ENCODE measurements around the gene ABLIM2. TPM values are rescaled to one million over a fixed set of nuclear protein-coding genes. Genes with fewer than 3 reads are reported as not detected.

The ABLIM2 gene
- total RNA-seq, 1 experiment from 2014 or later, result 1.0 TPM

GRCh38 chr4:7956934-7957656 lies 201.5 kb downstream of the ABLIM2 start:
- H3K79me2 ChIP-seq (ENCODE audit: insufficient read depth, low read length), result no peaks in the 10 kb centered on the region
- H2AFZ ChIP-seq (ENCODE audit: low read length), result no peak overlapping the region
- no peak overlapping the region for H2AK5ac ChIP-seq (ENCODE audit: insufficient read length, low read length)
- no peak overlapping the region for H2BK12ac ChIP-seq (ENCODE audit: insufficient read length, low read depth, low read length)
- H3K27ac ChIP-seq (ENCODE audit: insufficient read length, low read depth, low read length), result no peak overlapping the region
- H2BK20ac ChIP-seq (ENCODE audit: low read depth, low read length, poor library complexity, severe bottlenecking), result no peak overlapping the region
- H4K5ac ChIP-seq (ENCODE audit: insufficient read length, low read depth, low read length), result no peak overlapping the region
- no peak overlapping the region for H3K18ac ChIP-seq (ENCODE audit: insufficient read length, low read depth, low read length)
- H3K4me2 ChIP-seq (ENCODE audit: insufficient read depth, insufficient read length, low read length), result no peak overlapping the region
- H3K14ac ChIP-seq (ENCODE audit: insufficient read depth, low read length), result no peak overlapping the region
- H4K8ac ChIP-seq (replicated peaks; ENCODE audit: insufficient read length, low read depth, low read length), result no peak overlapping the region
- no peak overlapping the region for H2BK15ac ChIP-seq (ENCODE audit: low read depth, low read length)
- Mint-ChIP-seq H3K27ac (peak overlapping the region in 1 of 3 experiments; percentile 15; a peak in 2 of 7 replicates), H3K9me3 (peaks cover 0 to 2% of the 10 kb centered on the region in 2 experiments; a peak in 1 of 5 replicates), H3K4me1 (peaks cover 23 to 27% of the 10 kb centered on the region in 2 experiments), H3K27me3 (ENCODE audit: low read depth) (no peaks in the 10 kb centered on the region; the same call in 1 of the 2 replicates), H3K36me3 (ENCODE audit: insufficient read depth in 1 of 3, low read depth in 3 of 3) (no peaks in the 10 kb centered on the region), H3K4me3 (no peak overlapping the region)
- DNase-seq, result no peak
- H3K79me1 ChIP-seq (ENCODE audit: insufficient read depth, low read depth, low read length, poor library complexity, severe bottlenecking), result no peaks in the 10 kb centered on the region
- H3K23ac ChIP-seq (ENCODE audit: insufficient read length, low read depth, low read length), result no peak overlapping the region
- H3K4me1 ChIP-seq (ENCODE audit: insufficient read depth, low read length), result peaks cover 2% of the 10 kb centered on the region; the same call in 1 of the 2 replicates
- H4K20me1 ChIP-seq (ENCODE audit: control insufficient read depth, insufficient read depth, insufficient read length), result no peaks in the 10 kb centered on the region
- H3K9me3 ChIP-seq (ENCODE audit: control insufficient read depth, low read depth, low read length), result no peaks in the 10 kb centered on the region
- no peak overlapping the region for H3K4ac ChIP-seq (ENCODE audit: low read depth, low read length)
- no peak overlapping the region for H2BK5ac ChIP-seq (ENCODE audit: insufficient read length, low read length)
- H2BK120ac ChIP-seq (ENCODE audit: low read depth, low read length, poor library complexity, severe bottlenecking), result no peak overlapping the region
- H3K56ac ChIP-seq (ENCODE audit: insufficient read length, low read depth, low read length), result no peak overlapping the region
- H3T11ph ChIP-seq (ENCODE audit: low read length), result no peak overlapping the region
- H3K27me3 ChIP-seq (ENCODE audit: insufficient read depth, low read length), result no peaks in the 10 kb centered on the region; the same call in 1 of the 2 replicates
- no CpG with 5 or more reads among the region's 11 CpGs for WGBS (ENCODE audit: extremely low coverage, insufficient read length, low lambda C conversion rate)
- no peak overlapping the region for H3K9ac ChIP-seq (ENCODE audit: extremely low read depth, insufficient read length, low read length)
- no peaks in the 10 kb centered on the region for H3K23me2 ChIP-seq (ENCODE audit: insufficient read length, low read depth, low read length, poor library complexity, severe bottlenecking)
- no peak for TF ChIP-seq CTCF (conservative IDR thresholded peaks at IDR 0.05)
- no peak overlapping the region for H4K91ac ChIP-seq (ENCODE audit: insufficient read length, low read depth, low read length)
